Suprapubic skin (tissue), 4 donors: ENCODE results near the gene C3orf20. TPM values are rescaled to one million over a fixed set of nuclear protein-coding genes. Genes with fewer than 3 reads are reported as not detected.

Source experiments
- DNase-seq, 2 donors: peaks; one replicate each; pipeline ENCODE4 v3.0.0-alpha.2; 2019; ENCODE audit warnings: low spot score in 2 of 2
- H3K27ac ChIP-seq: fragments of 200-600 bp; sonication (generic); one replicate; pipeline ENCODE4 v1.5.1; 2019
- H3K27me3 ChIP-seq: fragments of 200-600 bp; sonication (generic); one replicate; pipeline ENCODE4 v1.5.1; 2019
- H3K36me3 ChIP-seq: fragments of 200-600 bp; sonication (generic); one replicate; pipeline ENCODE4 v1.5.1; 2019
- H3K4me1 ChIP-seq: fragments of 200-600 bp; sonication (generic); one replicate; pipeline ENCODE4 v1.5.1; 2019
- H3K4me3 ChIP-seq: fragments of 200-600 bp; sonication (generic); one replicate; pipeline ENCODE4 v1.5.1; 2019; ENCODE audit warnings: mild to moderate bottlenecking
- H3K9me3 ChIP-seq: fragments of 200-600 bp; sonication (generic); one replicate; pipeline ENCODE4 v1.5.1; 2019
- CTCF ChIP-seq, 2 donors: fragments of 200-600 bp in 1 of 2; fragments of 450-650 bp in 1 of 2; sonication (generic) in 1 of 2; IDR thresholded peaks; one replicate each; pipeline ENCODE4 v1.5.1; 2016 to 2019; ENCODE audit warnings: antibody characterized with exemption in 2 of 2, mild to moderate bottlenecking in 1 of 2, moderate library complexity in 1 of 2
- EP300 ChIP-seq: sonication (generic); formaldehyde crosslinking; IDR thresholded peaks from one replicate; pipeline ENCODE4 v1.6.1; 2017; ENCODE audit warnings: antibody characterized with exemption
- POLR2A ChIP-seq, 2 donors: fragments of 450-650 bp; IDR thresholded peaks; one replicate each; pipeline ENCODE4 v1.6.1; 2017; ENCODE audit warnings: antibody characterized with exemption in 2 of 2, mild to moderate bottlenecking in 2 of 2, moderate library complexity in 2 of 2
- POLR2AphosphoS5 ChIP-seq, 3 donors: sonication (generic); formaldehyde crosslinking; IDR thresholded peaks; one replicate each; pipeline ENCODE4 v1.6.1; 2017; ENCODE audit warnings: antibody characterized with exemption in 3 of 3
- WGBS: methylation state at CpG from one replicate; pipeline ENCODE4 v1.1.5; 2018; 5-methylcytosine and 5-hydroxymethylcytosine counted together
- total RNA-seq, 4 donors: library from RNA; depleted of rRNA; stranded (reverse); fragments of >200 nt; gene quantifications; one replicate each; pipeline ENCODE4 v1.1.0, GENCODE V29; 2016

Gene C3orf20
- total RNA-seq, 4 donors from 2014 or later: 0.21 TPM; not detected in 3

- Histone ChIP-seq H3K27ac (no peak overlapping the region), H3K9me3 (peaks cover 6% of the 10 kb centered on the region), H3K4me3 (no peak overlapping the region), H3K27me3 (no peaks in the 10 kb centered on the region), H3K4me1 (no peaks in the 10 kb centered on the region), H3K36me3 (no peaks in the 10 kb centered on the region)
- 88% methylated on average over 7 of the region's 7 CpGs for WGBS
- no peak for TF ChIP-seq POLR2AphosphoS5 (IDR thresholded peaks at IDR 0.05)
- no peak for TF ChIP-seq CTCF (IDR thresholded peaks at IDR 0.05)
- TF ChIP-seq POLR2A (IDR thresholded peaks at IDR 0.05): no peak
- no peak for TF ChIP-seq EP300
- DNase-seq: peak; percentile 4 to 35
Observed at GRCh38 chr3:14775011-14775410, 100.1 kb downstream of the C3orf20 start.

- TF ChIP-seq POLR2A (IDR thresholded peaks at IDR 0.05) (no peak), POLR2AphosphoS5 (IDR thresholded peaks at IDR 0.05) (no peak)
- Histone ChIP-seq H3K9me3 (peaks cover 6% of the 10 kb centered on the region), H3K4me3 (no peak overlapping the region), H3K36me3 (no peaks in the 10 kb centered on the region), H3K27me3 (no peaks in the 10 kb centered on the region), H3K4me1 (no peaks in the 10 kb centered on the region), H3K27ac (no peak overlapping the region)
- WGBS: 83% methylated on average over 4 of the region's 4 CpGs
- peak in 1 of 2 donors; percentile 35 for DNase-seq
Observed at GRCh38 chr3:14775563-14775962, 100.6 kb downstream of the C3orf20 start.

GRCh38 chr3:14779069-14779685 is 104.2 kb downstream of the C3orf20 start:
- Histone ChIP-seq H3K36me3 (no peaks in the 10 kb centered on the region), H3K4me1 (no peaks in the 10 kb centered on the region), H3K9me3 (peaks cover 6% of the 10 kb centered on the region), H3K27me3 (peaks cover 2% of the 10 kb centered on the region), H3K4me3 (no peak overlapping the region), H3K27ac (no peak overlapping the region)
- TF ChIP-seq POLR2A (IDR thresholded peaks at IDR 0.05): no peak
- 97% methylated on average over 2 of the region's 2 CpGs for WGBS
- no peak for DNase-seq

GRCh38 chr3:14780927-14781507 is 106.1 kb downstream of the C3orf20 start:
- TF ChIP-seq POLR2AphosphoS5 (IDR thresholded peaks at IDR 0.05) (no peak), CTCF (IDR thresholded peaks at IDR 0.05) (peak; percentile 18 to 39)
- WGBS: 53% methylated on average over 12 of the region's 12 CpGs
- Histone ChIP-seq H3K9me3 (peaks cover 6% of the 10 kb centered on the region), H3K27ac (no peak overlapping the region), H3K36me3 (no peaks in the 10 kb centered on the region), H3K27me3 (peaks cover 14% of the 10 kb centered on the region), H3K4me3 (no peak overlapping the region), H3K4me1 (no peaks in the 10 kb centered on the region)
- peak; percentile 52 to 76 for DNase-seq

- no peak overlapping the region for H3K27ac ChIP-seq
- peaks cover 2% of the 10 kb centered on the region for H3K9me3 ChIP-seq
- no peaks in the 10 kb centered on the region for H3K4me1 ChIP-seq
- no peaks in the 10 kb centered on the region for H3K36me3 ChIP-seq
- H3K27me3 ChIP-seq: peaks cover 16% of the 10 kb centered on the region
- H3K4me3 ChIP-seq: no peak overlapping the region
- 78% methylated on average over 2 of the region's 2 CpGs for WGBS
- no peak for TF ChIP-seq POLR2A (IDR thresholded peaks at IDR 0.05)
- no peak for TF ChIP-seq EP300
- no peak for TF ChIP-seq POLR2AphosphoS5 (IDR thresholded peaks at IDR 0.05)
- no peak for TF ChIP-seq CTCF (IDR thresholded peaks at IDR 0.05)
- DNase-seq: peak in 1 of 2 donors; percentile 23
Observed at GRCh38 chr3:14783480-14784086, 108.6 kb downstream of the C3orf20 start.

GRCh38 chr3:14784087-14784681 is 109.2 kb downstream of the C3orf20 start:
- Histone ChIP-seq H3K9me3 (no peaks in the 10 kb centered on the region), H3K4me3 (no peak overlapping the region), H3K27ac (no peak overlapping the region), H3K36me3 (no peaks in the 10 kb centered on the region), H3K4me1 (no peaks in the 10 kb centered on the region), H3K27me3 (peaks cover 16% of the 10 kb centered on the region)
- WGBS: 57% methylated on average over 8 of the region's 8 CpGs
- TF ChIP-seq POLR2AphosphoS5 (IDR thresholded peaks at IDR 0.05) (no peak), EP300 (no peak), CTCF (IDR thresholded peaks at IDR 0.05) (no peak), POLR2A (IDR thresholded peaks at IDR 0.05) (no peak)
- DNase-seq: peak; percentile 55 to 78
